ENCODE measurements around the gene FHIT. TPM values are rescaled to one million over a fixed set of nuclear protein-coding genes. Genes with fewer than 3 reads are reported as not detected.

FHIT gene
- total and polyA plus RNA-seq, 10 of the 15 experiments (the other 5 are each of a cell fraction or from before 2014, with no cell fraction given): 4.2 to 14.9 (median 9.4) TPM

DNA sequence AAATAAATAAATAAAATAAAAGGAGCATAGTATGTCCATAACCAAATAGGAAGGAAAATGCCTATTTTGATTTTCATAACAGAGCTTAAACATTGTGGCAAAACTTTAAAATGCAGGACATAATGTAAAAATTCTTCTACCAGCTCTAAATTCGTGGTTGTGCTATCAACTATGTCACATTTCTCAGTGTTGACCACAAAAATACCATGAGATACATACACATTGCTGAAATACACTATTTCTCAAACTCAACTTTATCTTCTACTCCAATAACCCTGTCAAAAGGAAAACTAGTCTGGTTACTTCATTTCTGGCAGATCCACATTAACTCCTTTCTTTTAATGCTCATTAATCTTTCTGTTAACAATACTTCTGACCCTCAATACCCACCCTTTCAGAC lies 523.2 kb downstream of the FHIT start (continued):
- TF ChIP-seq, protein P1, sequence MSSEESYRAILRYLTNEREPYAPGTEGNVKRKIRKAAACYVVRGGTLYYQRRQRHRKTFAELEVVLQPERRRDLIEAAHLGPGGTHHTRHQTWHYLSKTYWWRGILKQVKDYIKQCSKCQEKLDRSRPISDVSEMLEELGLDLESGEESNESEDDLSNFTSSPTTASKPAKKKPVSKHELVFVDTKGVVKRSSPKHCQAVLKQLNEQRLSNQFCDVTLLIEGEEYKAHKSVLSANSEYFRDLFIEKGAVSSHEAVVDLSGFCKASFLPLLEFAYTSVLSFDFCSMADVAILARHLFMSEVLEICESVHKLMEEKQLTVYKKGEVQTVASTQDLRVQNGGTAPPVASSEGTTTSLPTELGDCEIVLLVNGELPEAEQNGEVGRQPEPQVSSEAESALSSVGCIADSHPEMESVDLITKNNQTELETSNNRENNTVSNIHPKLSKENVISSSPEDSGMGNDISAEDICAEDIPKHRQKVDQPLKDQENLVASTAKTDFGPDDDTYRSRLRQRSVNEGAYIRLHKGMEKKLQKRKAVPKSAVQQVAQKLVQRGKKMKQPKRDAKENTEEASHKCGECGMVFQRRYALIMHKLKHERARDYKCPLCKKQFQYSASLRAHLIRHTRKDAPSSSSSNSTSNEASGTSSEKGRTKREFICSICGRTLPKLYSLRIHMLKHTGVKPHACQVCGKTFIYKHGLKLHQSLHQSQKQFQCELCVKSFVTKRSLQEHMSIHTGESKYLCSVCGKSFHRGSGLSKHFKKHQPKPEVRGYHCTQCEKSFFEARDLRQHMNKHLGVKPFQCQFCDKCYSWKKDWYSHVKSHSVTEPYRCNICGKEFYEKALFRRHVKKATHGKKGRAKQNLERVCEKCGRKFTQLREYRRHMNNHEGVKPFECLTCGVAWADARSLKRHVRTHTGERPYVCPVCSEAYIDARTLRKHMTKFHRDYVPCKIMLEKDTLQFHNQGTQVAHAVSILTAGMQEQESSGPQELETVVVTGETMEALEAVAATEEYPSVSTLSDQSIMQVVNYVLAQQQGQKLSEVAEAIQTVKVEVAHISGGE (CRISPR knock-in tag; IDR thresholded peaks at IDR 0.05): no peak
- no peak for TF ChIP-seq CBX3 (IDR thresholded peaks at IDR 0.05; ENCODE audit: borderline replicate concordance, low read depth)
- TF ChIP-seq CEBPB (IDR thresholded peaks at IDR 0.05; ENCODE audit: borderline replicate concordance in 1 of 2, low read depth in 2 of 2, low read length in 2 of 2): no peak
- no peak for TF ChIP-seq GATAD2B (conservative IDR thresholded peaks at IDR 0.05; ENCODE audit: low read depth)
- no peak for TF ChIP-seq POU2F2 (IDR thresholded peaks at IDR 0.05; ENCODE audit: borderline replicate concordance, low read depth, low read length)
- no peak for TF ChIP-seq SRF (IDR thresholded peaks at IDR 0.05; ENCODE audit: low read depth in 2 of 2, low read length in 2 of 2)
- TF ChIP-seq SREBF1 (IDR thresholded peaks at IDR 0.05; ENCODE audit: low read length): no peak
- no peak for TF ChIP-seq ZNF622 (IDR thresholded peaks at IDR 0.05)
- TF ChIP-seq, protein P2, sequence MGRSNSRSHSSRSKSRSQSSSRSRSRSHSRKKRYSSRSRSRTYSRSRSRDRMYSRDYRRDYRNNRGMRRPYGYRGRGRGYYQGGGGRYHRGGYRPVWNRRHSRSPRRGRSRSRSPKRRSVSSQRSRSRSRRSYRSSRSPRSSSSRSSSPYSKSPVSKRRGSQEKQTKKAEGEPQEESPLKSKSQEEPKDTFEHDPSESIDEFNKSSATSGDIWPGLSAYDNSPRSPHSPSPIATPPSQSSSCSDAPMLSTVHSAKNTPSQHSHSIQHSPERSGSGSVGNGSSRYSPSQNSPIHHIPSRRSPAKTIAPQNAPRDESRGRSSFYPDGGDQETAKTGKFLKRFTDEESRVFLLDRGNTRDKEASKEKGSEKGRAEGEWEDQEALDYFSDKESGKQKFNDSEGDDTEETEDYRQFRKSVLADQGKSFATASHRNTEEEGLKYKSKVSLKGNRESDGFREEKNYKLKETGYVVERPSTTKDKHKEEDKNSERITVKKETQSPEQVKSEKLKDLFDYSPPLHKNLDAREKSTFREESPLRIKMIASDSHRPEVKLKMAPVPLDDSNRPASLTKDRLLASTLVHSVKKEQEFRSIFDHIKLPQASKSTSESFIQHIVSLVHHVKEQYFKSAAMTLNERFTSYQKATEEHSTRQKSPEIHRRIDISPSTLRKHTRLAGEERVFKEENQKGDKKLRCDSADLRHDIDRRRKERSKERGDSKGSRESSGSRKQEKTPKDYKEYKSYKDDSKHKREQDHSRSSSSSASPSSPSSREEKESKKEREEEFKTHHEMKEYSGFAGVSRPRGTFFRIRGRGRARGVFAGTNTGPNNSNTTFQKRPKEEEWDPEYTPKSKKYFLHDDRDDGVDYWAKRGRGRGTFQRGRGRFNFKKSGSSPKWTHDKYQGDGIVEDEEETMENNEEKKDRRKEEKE (IDR thresholded peaks at IDR 0.05): no peak
